ENCODE data around the gene SCCPDH. TPM values are rescaled to one million over a fixed set of nuclear protein-coding genes. Genes with fewer than 3 reads are reported as not detected.

Gene SCCPDH
- total RNA-seq, 1 experiment from 2014 or later: 10.9 TPM

- 0 out of 2 replicates have a peak, but pooled peaks have one; percentile 18 for TF ChIP-seq NFYB (CRISPR knock-in tag; conservative IDR thresholded peaks at IDR 0.05; ENCODE audit: low read depth)
- TF ChIP-seq CREM (CRISPR knock-in tag; IDR thresholded peaks at IDR 0.05): no peak
- H3K27me3 Mint-ChIP-seq (ENCODE audit: low read depth): peaks cover 16% of the 10 kb centered on the region
- H3K4me3 Mint-ChIP-seq: peak overlapping the region; percentile 48
- DNase-seq (ENCODE audit: low spot score) (no peak), ATAC-seq (no peak)
- POLR2A ChIA-PET: no interaction called here
- 0 out of 2 replicates have a peak, but pooled peaks cover 3% of the 10 kb centered on the region for H3K4me1 Mint-ChIP-seq
- no peak overlapping the region for H3K27ac Mint-ChIP-seq
- CTCF ChIA-PET: no interaction called here
- H3K9me3 Mint-ChIP-seq: peaks cover 27% of the 10 kb centered on the region
- H3K36me3 Mint-ChIP-seq: peaks cover 19% of the 10 kb centered on the region
These were observed 25.6 kb upstream of the SCCPDH start for GRCh38 chr1:246698466-246699094.

DNA sequence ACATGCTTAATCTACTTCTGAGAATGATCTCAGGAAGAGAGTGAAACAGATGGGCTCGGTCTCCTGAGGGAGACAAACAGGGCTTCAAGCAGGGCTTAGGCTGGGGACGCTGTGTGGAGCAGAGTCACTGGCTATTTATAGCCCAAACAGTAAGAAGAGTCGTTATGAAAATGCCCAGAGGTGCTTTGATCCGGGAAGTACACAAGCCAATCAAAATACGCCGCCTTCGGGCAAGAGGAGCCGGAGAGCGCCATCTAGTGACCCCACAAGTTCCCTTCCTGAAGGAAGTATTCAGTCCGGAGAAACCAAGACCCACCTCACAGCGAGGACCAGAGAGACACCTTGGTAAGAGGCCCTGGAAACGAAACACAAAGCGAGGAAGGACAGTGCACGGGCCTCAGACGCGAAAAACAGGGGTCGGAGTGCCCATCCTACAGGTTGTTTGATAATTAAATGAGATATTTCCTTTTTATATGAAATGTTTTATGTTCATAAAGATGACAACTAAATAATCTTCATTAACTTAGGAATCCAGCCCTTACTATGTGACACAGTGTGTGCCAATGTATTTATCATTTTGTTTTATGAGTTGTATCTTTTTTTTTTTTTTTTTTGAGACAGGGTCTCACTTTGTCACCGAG lies 25.0 kb upstream of the SCCPDH start:
- peak; percentile 55; the same call in 1 of the 2 replicates for TF ChIP-seq CTCF (IDR thresholded peaks at IDR 0.05)
- TF ChIP-seq, protein P1, sequence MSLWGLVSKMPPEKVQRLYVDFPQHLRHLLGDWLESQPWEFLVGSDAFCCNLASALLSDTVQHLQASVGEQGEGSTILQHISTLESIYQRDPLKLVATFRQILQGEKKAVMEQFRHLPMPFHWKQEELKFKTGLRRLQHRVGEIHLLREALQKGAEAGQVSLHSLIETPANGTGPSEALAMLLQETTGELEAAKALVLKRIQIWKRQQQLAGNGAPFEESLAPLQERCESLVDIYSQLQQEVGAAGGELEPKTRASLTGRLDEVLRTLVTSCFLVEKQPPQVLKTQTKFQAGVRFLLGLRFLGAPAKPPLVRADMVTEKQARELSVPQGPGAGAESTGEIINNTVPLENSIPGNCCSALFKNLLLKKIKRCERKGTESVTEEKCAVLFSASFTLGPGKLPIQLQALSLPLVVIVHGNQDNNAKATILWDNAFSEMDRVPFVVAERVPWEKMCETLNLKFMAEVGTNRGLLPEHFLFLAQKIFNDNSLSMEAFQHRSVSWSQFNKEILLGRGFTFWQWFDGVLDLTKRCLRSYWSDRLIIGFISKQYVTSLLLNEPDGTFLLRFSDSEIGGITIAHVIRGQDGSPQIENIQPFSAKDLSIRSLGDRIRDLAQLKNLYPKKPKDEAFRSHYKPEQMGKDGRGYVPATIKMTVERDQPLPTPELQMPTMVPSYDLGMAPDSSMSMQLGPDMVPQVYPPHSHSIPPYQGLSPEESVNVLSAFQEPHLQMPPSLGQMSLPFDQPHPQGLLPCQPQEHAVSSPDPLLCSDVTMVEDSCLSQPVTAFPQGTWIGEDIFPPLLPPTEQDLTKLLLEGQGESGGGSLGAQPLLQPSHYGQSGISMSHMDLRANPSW (CRISPR knock-in tag; conservative IDR thresholded peaks at IDR 0.05; ENCODE audit: low read depth): no peak
- peaks cover 20% of the 10 kb centered on the region for H3K9me3 Mint-ChIP-seq
- H3K36me3 Mint-ChIP-seq: peaks cover 12% of the 10 kb centered on the region
- DNase-seq (ENCODE audit: low spot score): peak; percentile 83
- peak; percentile 88 for ATAC-seq
- H3K27me3 Mint-ChIP-seq (ENCODE audit: low read depth): peaks cover 13% of the 10 kb centered on the region
- peak overlapping the region; percentile 48 for H3K4me3 Mint-ChIP-seq
- no peak overlapping the region for H3K27ac Mint-ChIP-seq
- POLR2A ChIA-PET: no interaction called here
- CTCF ChIA-PET: interaction anchor here (0.7 kb wide), 1 partner anchor 223 kb away, joined by 3 read pairs; no protein-coding TSS in a partner anchor
- 0 out of 2 replicates have a peak, but pooled peaks cover 3% of the 10 kb centered on the region for H3K4me1 Mint-ChIP-seq

GRCh38 chr1:246703581-246703980 lies 20.6 kb upstream of the SCCPDH start:
- TF ChIP-seq, protein P2, sequence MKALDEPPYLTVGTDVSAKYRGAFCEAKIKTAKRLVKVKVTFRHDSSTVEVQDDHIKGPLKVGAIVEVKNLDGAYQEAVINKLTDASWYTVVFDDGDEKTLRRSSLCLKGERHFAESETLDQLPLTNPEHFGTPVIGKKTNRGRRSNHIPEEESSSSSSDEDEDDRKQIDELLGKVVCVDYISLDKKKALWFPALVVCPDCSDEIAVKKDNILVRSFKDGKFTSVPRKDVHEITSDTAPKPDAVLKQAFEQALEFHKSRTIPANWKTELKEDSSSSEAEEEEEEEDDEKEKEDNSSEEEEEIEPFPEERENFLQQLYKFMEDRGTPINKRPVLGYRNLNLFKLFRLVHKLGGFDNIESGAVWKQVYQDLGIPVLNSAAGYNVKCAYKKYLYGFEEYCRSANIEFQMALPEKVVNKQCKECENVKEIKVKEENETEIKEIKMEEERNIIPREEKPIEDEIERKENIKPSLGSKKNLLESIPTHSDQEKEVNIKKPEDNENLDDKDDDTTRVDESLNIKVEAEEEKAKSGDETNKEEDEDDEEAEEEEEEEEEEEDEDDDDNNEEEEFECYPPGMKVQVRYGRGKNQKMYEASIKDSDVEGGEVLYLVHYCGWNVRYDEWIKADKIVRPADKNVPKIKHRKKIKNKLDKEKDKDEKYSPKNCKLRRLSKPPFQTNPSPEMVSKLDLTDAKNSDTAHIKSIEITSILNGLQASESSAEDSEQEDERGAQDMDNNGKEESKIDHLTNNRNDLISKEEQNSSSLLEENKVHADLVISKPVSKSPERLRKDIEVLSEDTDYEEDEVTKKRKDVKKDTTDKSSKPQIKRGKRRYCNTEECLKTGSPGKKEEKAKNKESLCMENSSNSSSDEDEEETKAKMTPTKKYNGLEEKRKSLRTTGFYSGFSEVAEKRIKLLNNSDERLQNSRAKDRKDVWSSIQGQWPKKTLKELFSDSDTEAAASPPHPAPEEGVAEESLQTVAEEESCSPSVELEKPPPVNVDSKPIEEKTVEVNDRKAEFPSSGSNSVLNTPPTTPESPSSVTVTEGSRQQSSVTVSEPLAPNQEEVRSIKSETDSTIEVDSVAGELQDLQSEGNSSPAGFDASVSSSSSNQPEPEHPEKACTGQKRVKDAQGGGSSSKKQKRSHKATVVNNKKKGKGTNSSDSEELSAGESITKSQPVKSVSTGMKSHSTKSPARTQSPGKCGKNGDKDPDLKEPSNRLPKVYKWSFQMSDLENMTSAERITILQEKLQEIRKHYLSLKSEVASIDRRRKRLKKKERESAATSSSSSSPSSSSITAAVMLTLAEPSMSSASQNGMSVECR (CRISPR knock-in tag; IDR thresholded peaks at IDR 0.05; ENCODE audit: borderline replicate concordance): no peak
- TF ChIP-seq, protein P3, sequence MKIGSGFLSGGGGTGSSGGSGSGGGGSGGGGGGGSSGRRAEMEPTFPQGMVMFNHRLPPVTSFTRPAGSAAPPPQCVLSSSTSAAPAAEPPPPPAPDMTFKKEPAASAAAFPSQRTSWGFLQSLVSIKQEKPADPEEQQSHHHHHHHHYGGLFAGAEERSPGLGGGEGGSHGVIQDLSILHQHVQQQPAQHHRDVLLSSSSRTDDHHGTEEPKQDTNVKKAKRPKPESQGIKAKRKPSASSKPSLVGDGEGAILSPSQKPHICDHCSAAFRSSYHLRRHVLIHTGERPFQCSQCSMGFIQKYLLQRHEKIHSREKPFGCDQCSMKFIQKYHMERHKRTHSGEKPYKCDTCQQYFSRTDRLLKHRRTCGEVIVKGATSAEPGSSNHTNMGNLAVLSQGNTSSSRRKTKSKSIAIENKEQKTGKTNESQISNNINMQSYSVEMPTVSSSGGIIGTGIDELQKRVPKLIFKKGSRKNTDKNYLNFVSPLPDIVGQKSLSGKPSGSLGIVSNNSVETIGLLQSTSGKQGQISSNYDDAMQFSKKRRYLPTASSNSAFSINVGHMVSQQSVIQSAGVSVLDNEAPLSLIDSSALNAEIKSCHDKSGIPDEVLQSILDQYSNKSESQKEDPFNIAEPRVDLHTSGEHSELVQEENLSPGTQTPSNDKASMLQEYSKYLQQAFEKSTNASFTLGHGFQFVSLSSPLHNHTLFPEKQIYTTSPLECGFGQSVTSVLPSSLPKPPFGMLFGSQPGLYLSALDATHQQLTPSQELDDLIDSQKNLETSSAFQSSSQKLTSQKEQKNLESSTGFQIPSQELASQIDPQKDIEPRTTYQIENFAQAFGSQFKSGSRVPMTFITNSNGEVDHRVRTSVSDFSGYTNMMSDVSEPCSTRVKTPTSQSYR (CRISPR knock-in tag; IDR thresholded peaks at IDR 0.05): no peak
- no peak for TF ChIP-seq FOXP1 (CRISPR knock-in tag; IDR thresholded peaks at IDR 0.05; ENCODE audit: borderline replicate concordance)
- TF ChIP-seq AFF4 (CRISPR knock-in tag; IDR thresholded peaks at IDR 0.05; ENCODE audit: borderline replicate concordance): no peak
- no peak overlapping the region for H3K27ac Mint-ChIP-seq
- ChIA-PET CTCF (no interaction called here), POLR2A (interaction anchor here (0.7 kb wide), 1 partner anchor 42 kb away, joined by 4 read pairs; no protein-coding TSS in a partner anchor)
- no peaks in the 10 kb centered on the region; the same call in 1 of the 2 replicates for H3K27me3 Mint-ChIP-seq (ENCODE audit: low read depth)
- DNase-seq (ENCODE audit: low spot score) (no peak), ATAC-seq (no peak)
- 0 out of 2 replicates have a peak, but pooled peaks cover 4% of the 10 kb centered on the region for H3K9me3 Mint-ChIP-seq
- H3K4me1 Mint-ChIP-seq: no peaks in the 10 kb centered on the region
- H3K36me3 Mint-ChIP-seq: no peaks in the 10 kb centered on the region
- H3K4me3 Mint-ChIP-seq: no peak overlapping the region

All from WTC11 (cell line).